ENCODE data around the gene SDHA.
"Not testable (repeated sequence)": the region's sequence is repeated elsewhere in the genome, so short reads cannot be mapped to it uniquely, and the experiment has no call there.

The SDHA gene

GRCh38 chr5:222951-223715, 5.0 kb downstream of the SDHA start:
- H3K4me3 ChIP-seq (ENCODE audit: low read length); H3K27ac ChIP-seq (ENCODE audit: low read length); H3K4me1 ChIP-seq (ENCODE audit: control insufficient read depth, insufficient read depth, low read length); H3K9me3 ChIP-seq (ENCODE audit: control insufficient read depth, insufficient read depth, low read length); H3K27me3 ChIP-seq (ENCODE audit: control insufficient read depth, insufficient read depth, low read length); DNase-seq (ENCODE audit: low read depth, low spot score): not testable (repeated sequence)
- WGBS (ENCODE audit: insufficient coverage, insufficient read length): no CpG with 5 or more reads among the region's 6 CpGs
- peaks cover 19% of the 10 kb centered on the region for H3K36me3 ChIP-seq (ENCODE audit: control insufficient read depth, insufficient read depth, low read length)

GRCh38 chr5:223791-224190, 5.7 kb downstream of the SDHA start:
- Histone ChIP-seq H3K4me3 (ENCODE audit: low read length) (no peak overlapping the region), H3K27ac (ENCODE audit: low read length) (no peak overlapping the region), H3K9me3 (ENCODE audit: control insufficient read depth, insufficient read depth, low read length) (no peaks in the 10 kb centered on the region), H3K4me1 (ENCODE audit: control insufficient read depth, insufficient read depth, low read length) (peaks cover 1% of the 10 kb centered on the region; the same call in 1 of the 2 replicates), H3K36me3 (ENCODE audit: control insufficient read depth, insufficient read depth, low read length) (peaks cover 23% of the 10 kb centered on the region), H3K27me3 (ENCODE audit: control insufficient read depth, insufficient read depth, low read length) (no peaks in the 10 kb centered on the region)
- no CpG with 5 or more reads among the region's 6 CpGs for WGBS (ENCODE audit: insufficient coverage, insufficient read length)
- no peak for DNase-seq (ENCODE audit: low read depth, low spot score)

GRCh38 chr5:225334-225733, 7.2 kb downstream of the SDHA start:
- no CpG with 5 or more reads among the region's 14 CpGs for WGBS (ENCODE audit: insufficient coverage, insufficient read length)
- H3K27ac ChIP-seq (ENCODE audit: low read length): no peak overlapping the region
- H3K27me3 ChIP-seq (ENCODE audit: control insufficient read depth, insufficient read depth, low read length): no peaks in the 10 kb centered on the region
- H3K4me1 ChIP-seq (ENCODE audit: control insufficient read depth, insufficient read depth, low read length): no peaks in the 10 kb centered on the region
- no peaks in the 10 kb centered on the region for H3K9me3 ChIP-seq (ENCODE audit: control insufficient read depth, insufficient read depth, low read length)
- peaks cover 26% of the 10 kb centered on the region for H3K36me3 ChIP-seq (ENCODE audit: control insufficient read depth, insufficient read depth, low read length)
- no peak overlapping the region for H3K4me3 ChIP-seq (ENCODE audit: low read length)
- DNase-seq (ENCODE audit: low read depth, low spot score): no peak

- no CpG with 5 or more reads among the region's 17 CpGs for WGBS (ENCODE audit: insufficient coverage, insufficient read length)
- H3K36me3 ChIP-seq (ENCODE audit: control insufficient read depth, insufficient read depth, low read length): peaks cover 30% of the 10 kb centered on the region
These were observed 9.3 kb downstream of the SDHA start for GRCh38 chr5:227375-227774.

GRCh38 chr5:228886-229285, 10.8 kb downstream of the SDHA start:
- no peak overlapping the region for H3K4me3 ChIP-seq (ENCODE audit: low read length)
- H3K36me3 ChIP-seq (ENCODE audit: control insufficient read depth, insufficient read depth, low read length): peaks cover 33% of the 10 kb centered on the region
- no peaks in the 10 kb centered on the region for H3K27me3 ChIP-seq (ENCODE audit: control insufficient read depth, insufficient read depth, low read length)
- no CpG with 5 or more reads among the region's 3 CpGs for WGBS (ENCODE audit: insufficient coverage, insufficient read length)
- DNase-seq (ENCODE audit: low read depth, low spot score): no peak
- no peaks in the 10 kb centered on the region for H3K9me3 ChIP-seq (ENCODE audit: control insufficient read depth, insufficient read depth, low read length)
- H3K27ac ChIP-seq (ENCODE audit: low read length): no peak overlapping the region
- H3K4me1 ChIP-seq (ENCODE audit: control insufficient read depth, insufficient read depth, low read length): no peaks in the 10 kb centered on the region

More at GRCh38 chr5:227375-227774, 9.3 kb downstream of the SDHA start:
- H3K9me3 ChIP-seq (ENCODE audit: control insufficient read depth, insufficient read depth, low read length); H3K27me3 ChIP-seq (ENCODE audit: control insufficient read depth, insufficient read depth, low read length); H3K4me1 ChIP-seq (ENCODE audit: control insufficient read depth, insufficient read depth, low read length); H3K4me3 ChIP-seq (ENCODE audit: low read length); H3K27ac ChIP-seq (ENCODE audit: low read length); DNase-seq (ENCODE audit: low read depth, low spot score): not testable (repeated sequence)

- DNase-seq (ENCODE audit: low read depth, low spot score): no peak
- Histone ChIP-seq H3K36me3 (ENCODE audit: control insufficient read depth, insufficient read depth, low read length) (peaks cover 28% of the 10 kb centered on the region; the same call in 1 of the 2 replicates), H3K4me3 (ENCODE audit: low read length) (no peak overlapping the region), H3K27me3 (ENCODE audit: control insufficient read depth, insufficient read depth, low read length) (no peaks in the 10 kb centered on the region), H3K9me3 (ENCODE audit: control insufficient read depth, insufficient read depth, low read length) (no peaks in the 10 kb centered on the region), H3K4me1 (ENCODE audit: control insufficient read depth, insufficient read depth, low read length) (no peaks in the 10 kb centered on the region), H3K27ac (ENCODE audit: low read length) (no peak overlapping the region)
- WGBS (ENCODE audit: insufficient coverage, insufficient read length): no CpG with 5 or more reads among the region's 14 CpGs
These were observed 12.6 kb downstream of the SDHA start for GRCh38 chr5:230711-231110.

- Histone ChIP-seq H3K9me3 (ENCODE audit: control insufficient read depth, insufficient read depth, low read length) (no peaks in the 10 kb centered on the region), H3K27me3 (ENCODE audit: control insufficient read depth, insufficient read depth, low read length) (no peaks in the 10 kb centered on the region), H3K27ac (ENCODE audit: low read length) (no peak overlapping the region), H3K4me3 (ENCODE audit: low read length) (no peak overlapping the region), H3K4me1 (ENCODE audit: control insufficient read depth, insufficient read depth, low read length) (no peaks in the 10 kb centered on the region), H3K36me3 (ENCODE audit: control insufficient read depth, insufficient read depth, low read length) (peaks cover 28% of the 10 kb centered on the region; the same call in 1 of the 2 replicates)
- no peak for DNase-seq (ENCODE audit: low read depth, low spot score)
- no CpG with 5 or more reads among the region's 13 CpGs for WGBS (ENCODE audit: insufficient coverage, insufficient read length)
These were observed 13.5 kb downstream of the SDHA start for GRCh38 chr5:231661-232060.

- H3K4me1 ChIP-seq (ENCODE audit: control insufficient read depth, insufficient read depth, low read length); H3K4me3 ChIP-seq (ENCODE audit: low read length); DNase-seq (ENCODE audit: low read depth, low spot score); H3K9me3 ChIP-seq (ENCODE audit: control insufficient read depth, insufficient read depth, low read length); H3K27me3 ChIP-seq (ENCODE audit: control insufficient read depth, insufficient read depth, low read length); H3K27ac ChIP-seq (ENCODE audit: low read length): not testable (repeated sequence)
- H3K36me3 ChIP-seq (ENCODE audit: control insufficient read depth, insufficient read depth, low read length): peaks cover 20% of the 10 kb centered on the region; the same call in 1 of the 2 replicates
- 100% methylated on average over 1 of the region's 20 CpGs for WGBS (ENCODE audit: insufficient coverage, insufficient read length)
These were observed 15.3 kb downstream of the SDHA start for GRCh38 chr5:233426-233825.

GRCh38 chr5:234450-234849, 16.3 kb downstream of the SDHA start:
- no peak for DNase-seq (ENCODE audit: low read depth, low spot score)
- Histone ChIP-seq H3K27ac (ENCODE audit: low read length) (no peak overlapping the region), H3K4me3 (ENCODE audit: low read length) (no peak overlapping the region), H3K4me1 (ENCODE audit: control insufficient read depth, insufficient read depth, low read length) (no peaks in the 10 kb centered on the region), H3K9me3 (ENCODE audit: control insufficient read depth, insufficient read depth, low read length) (no peaks in the 10 kb centered on the region), H3K27me3 (ENCODE audit: control insufficient read depth, insufficient read depth, low read length) (no peaks in the 10 kb centered on the region), H3K36me3 (ENCODE audit: control insufficient read depth, insufficient read depth, low read length) (peaks cover 19% of the 10 kb centered on the region; the same call in 1 of the 2 replicates)
- no CpG with 5 or more reads among the region's 8 CpGs for WGBS (ENCODE audit: insufficient coverage, insufficient read length)

- H3K27ac ChIP-seq (ENCODE audit: low read length); H3K4me1 ChIP-seq (ENCODE audit: control insufficient read depth, insufficient read depth, low read length); H3K9me3 ChIP-seq (ENCODE audit: control insufficient read depth, insufficient read depth, low read length); H3K27me3 ChIP-seq (ENCODE audit: control insufficient read depth, insufficient read depth, low read length); H3K4me3 ChIP-seq (ENCODE audit: low read length); DNase-seq (ENCODE audit: low read depth, low spot score): not testable (repeated sequence)
- H3K36me3 ChIP-seq (ENCODE audit: control insufficient read depth, insufficient read depth, low read length): peaks cover 21% of the 10 kb centered on the region
- no CpG with 5 or more reads among the region's 9 CpGs for WGBS (ENCODE audit: insufficient coverage, insufficient read length)
These were observed 17.4 kb downstream of the SDHA start for GRCh38 chr5:235527-235926.

- H3K36me3 ChIP-seq (ENCODE audit: control insufficient read depth, insufficient read depth, low read length): peaks cover 36% of the 10 kb centered on the region
- H3K4me3 ChIP-seq (ENCODE audit: low read length); DNase-seq (ENCODE audit: low read depth, low spot score); H3K27ac ChIP-seq (ENCODE audit: low read length); H3K4me1 ChIP-seq (ENCODE audit: control insufficient read depth, insufficient read depth, low read length); H3K27me3 ChIP-seq (ENCODE audit: control insufficient read depth, insufficient read depth, low read length); H3K9me3 ChIP-seq (ENCODE audit: control insufficient read depth, insufficient read depth, low read length): not testable (repeated sequence)
- WGBS (ENCODE audit: insufficient coverage, insufficient read length): no CpG with 5 or more reads among the region's 8 CpGs
These were observed 19.8 kb downstream of the SDHA start for GRCh38 chr5:237931-238330.

Measured in iPS DF 6.9 (cell line).